Nephron progenitor cell (in vitro differentiated cells): ENCODE measurements around the gene SH3YL1.

Experiments
- DNase-seq: peaks from one replicate; pipeline ENCODE4 v3.0.0; 2021
- H3K27ac Mint-ChIP-seq: 2 replicates; pipeline ENCODE4 v1.8.0; 2021; ENCODE audit warnings: mild to moderate bottlenecking, moderate library complexity, mixed read lengths
- H3K27me3 Mint-ChIP-seq: 2 replicates; pipeline ENCODE4 v1.8.0; 2021; ENCODE audit warnings: mild to moderate bottlenecking, low read depth, mixed read lengths; ENCODE audit not compliant: poor library complexity
- H3K36me3 Mint-ChIP-seq: 2 replicates; pipeline ENCODE4 v1.8.0; 2021; ENCODE audit warnings: low read depth, mixed read lengths
- H3K4me1 Mint-ChIP-seq: 2 replicates; pipeline ENCODE4 v1.8.0; 2021; ENCODE audit warnings: mixed read lengths
- H3K4me3 Mint-ChIP-seq: 2 replicates; pipeline ENCODE4 v1.8.0; 2021; ENCODE audit warnings: mild to moderate bottlenecking, moderate library complexity, mixed read lengths
- H3K9me3 Mint-ChIP-seq: 2 replicates; pipeline ENCODE4 v1.8.0; 2021; ENCODE audit warnings: mild to moderate bottlenecking, moderate library complexity, mixed read lengths
- TF ChIP-seq, protein P1 (sequence below): fragments of 200-600 bp; sonication (generic); IDR thresholded peaks from 2 replicates; pipeline ENCODE4 v1.5.0; 2021; ENCODE audit warnings: antibody characterized with exemption

SH3YL1 gene

DNA sequence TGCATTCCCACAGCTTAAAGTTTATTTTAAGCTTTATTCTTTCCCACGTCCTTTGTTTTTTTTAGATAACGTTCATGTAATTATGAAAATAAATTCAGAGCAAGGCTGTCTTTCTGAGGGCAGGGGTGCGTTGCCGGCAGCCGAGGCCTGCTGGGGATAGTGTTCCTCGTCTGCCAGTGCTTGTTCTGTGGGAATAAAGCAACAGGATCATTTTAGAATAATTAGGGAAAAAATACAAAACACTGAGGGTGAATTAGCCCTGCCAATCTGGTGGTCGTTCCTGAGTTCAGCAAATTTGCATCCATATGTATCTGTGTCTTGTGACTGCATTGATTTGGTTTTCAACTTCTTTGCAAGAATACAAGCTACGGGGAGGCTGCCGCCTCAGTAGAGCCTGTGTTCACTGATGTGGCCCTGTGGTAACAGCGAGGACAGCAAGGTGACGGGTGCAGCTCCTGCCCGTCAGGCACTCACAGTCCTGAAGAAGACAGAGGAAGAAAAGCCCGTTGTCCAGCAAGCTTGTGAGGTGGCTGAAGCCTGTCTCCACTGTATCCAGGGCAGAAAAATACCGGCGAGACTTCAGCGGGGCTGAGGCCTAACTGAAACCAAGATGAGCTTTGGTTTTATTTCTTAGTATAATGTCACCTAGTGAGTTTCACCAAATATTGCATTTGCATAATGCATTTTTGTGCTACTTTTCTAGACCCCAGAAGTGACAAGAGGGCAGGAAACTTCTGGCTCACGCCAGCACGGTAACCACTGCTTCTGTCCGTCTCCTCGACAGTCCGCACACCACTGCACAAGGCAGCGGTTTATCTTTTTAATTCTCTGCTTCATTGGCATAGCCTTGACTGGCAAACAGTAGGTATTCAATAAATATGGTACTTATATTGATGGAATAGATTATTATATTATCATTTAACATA lies 64.5 kb downstream of the SH3YL1 start:
- Mint-ChIP-seq H3K4me3 (no peak overlapping the region), H3K36me3 (no peaks in the 10 kb centered on the region), H3K4me1 (no peaks in the 10 kb centered on the region), H3K27ac (no peak overlapping the region), H3K9me3 (no peaks in the 10 kb centered on the region), H3K27me3 (peaks cover 13% of the 10 kb centered on the region)
- DNase-seq, result no peak
- TF ChIP-seq, protein P1, sequence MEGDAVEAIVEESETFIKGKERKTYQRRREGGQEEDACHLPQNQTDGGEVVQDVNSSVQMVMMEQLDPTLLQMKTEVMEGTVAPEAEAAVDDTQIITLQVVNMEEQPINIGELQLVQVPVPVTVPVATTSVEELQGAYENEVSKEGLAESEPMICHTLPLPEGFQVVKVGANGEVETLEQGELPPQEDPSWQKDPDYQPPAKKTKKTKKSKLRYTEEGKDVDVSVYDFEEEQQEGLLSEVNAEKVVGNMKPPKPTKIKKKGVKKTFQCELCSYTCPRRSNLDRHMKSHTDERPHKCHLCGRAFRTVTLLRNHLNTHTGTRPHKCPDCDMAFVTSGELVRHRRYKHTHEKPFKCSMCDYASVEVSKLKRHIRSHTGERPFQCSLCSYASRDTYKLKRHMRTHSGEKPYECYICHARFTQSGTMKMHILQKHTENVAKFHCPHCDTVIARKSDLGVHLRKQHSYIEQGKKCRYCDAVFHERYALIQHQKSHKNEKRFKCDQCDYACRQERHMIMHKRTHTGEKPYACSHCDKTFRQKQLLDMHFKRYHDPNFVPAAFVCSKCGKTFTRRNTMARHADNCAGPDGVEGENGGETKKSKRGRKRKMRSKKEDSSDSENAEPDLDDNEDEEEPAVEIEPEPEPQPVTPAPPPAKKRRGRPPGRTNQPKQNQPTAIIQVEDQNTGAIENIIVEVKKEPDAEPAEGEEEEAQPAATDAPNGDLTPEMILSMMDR, result no peak

DNA sequence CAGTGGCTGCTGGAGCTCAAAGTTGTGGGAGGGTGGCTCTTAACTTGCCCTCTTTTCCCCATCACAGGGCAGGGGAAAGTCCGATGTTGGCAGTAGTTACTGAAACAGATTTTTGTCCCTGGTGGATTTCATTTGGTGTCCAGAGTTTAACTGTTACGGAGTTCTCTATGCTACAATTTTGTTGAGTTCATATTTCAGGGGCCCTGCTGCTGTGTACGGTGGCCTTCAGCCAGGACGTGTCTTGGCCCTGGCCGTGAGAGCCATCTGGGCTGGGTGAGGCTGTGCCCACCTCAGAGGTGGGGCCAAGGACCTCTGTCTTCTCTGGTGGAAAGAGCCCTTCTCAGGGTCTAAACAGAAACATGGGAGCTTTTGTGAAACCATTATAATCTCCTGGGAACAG lies 67.4 kb downstream of the SH3YL1 start:
- Mint-ChIP-seq H3K9me3 (peaks cover 9% of the 10 kb centered on the region), H3K27me3 (peaks cover 7% of the 10 kb centered on the region), H3K27ac (no peak overlapping the region), H3K36me3 (no peaks in the 10 kb centered on the region), H3K4me1 (no peaks in the 10 kb centered on the region), H3K4me3 (no peak overlapping the region)
- DNase-seq, result no peak
- TF ChIP-seq, protein P1, result no peak

DNA sequence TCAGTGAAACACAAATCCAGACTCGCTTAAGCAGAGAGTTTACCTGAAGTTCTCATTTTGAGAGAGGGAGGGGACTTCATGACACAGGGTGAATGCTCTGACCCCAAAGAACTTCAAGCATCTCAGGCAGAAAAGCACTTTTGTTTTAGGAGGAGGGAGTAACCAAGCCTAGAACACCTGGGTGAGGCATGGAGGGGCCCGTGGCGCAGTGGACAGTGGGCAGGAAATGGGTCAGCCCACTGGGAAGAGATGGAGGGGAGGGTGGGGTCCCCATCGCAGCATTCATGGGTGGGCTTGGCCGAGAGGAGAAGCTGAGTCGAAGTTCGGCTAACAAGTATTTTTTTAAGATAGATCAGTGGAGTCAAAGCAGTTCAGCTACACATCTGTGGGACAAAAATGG lies 67.9 kb downstream of the SH3YL1 start:
- no peak overlapping the region for H3K27ac Mint-ChIP-seq

DNA sequence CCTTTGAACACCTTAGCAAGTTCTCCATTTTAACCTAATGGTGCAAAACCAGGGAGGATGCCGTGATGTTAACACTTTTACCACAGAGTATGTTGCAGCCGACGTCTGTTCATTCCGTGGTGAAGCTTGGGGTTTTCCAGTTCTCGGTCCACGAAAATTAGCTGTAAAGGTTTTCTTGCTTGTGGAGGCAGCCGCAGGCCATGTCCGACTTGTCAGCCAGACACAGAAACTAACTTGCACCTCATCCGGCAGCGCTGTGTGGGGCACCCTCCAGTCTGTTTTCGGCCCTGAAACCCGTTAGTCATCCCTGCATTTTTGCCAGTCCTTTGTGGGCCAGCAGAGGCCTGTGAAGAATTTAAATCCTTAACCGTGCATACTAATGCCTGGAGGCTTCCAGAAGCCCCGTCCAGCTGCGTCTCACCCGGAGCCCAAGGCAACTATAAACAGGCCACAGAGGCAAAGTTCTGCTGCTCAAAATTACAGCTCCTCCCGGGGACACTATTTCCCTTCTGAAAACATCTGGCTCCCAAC lies 70.6 kb downstream of the SH3YL1 start:
- Mint-ChIP-seq H3K27me3 (peaks cover 7% of the 10 kb centered on the region), H3K9me3 (peaks cover 32% of the 10 kb centered on the region), H3K36me3 (no peaks in the 10 kb centered on the region), H3K4me1 (no peaks in the 10 kb centered on the region), H3K27ac (no peak overlapping the region), H3K4me3 (no peak overlapping the region)
- DNase-seq, result no peak
- TF ChIP-seq, protein P1, result no peak

More for the DNA sequence above, 67.9 kb downstream of the SH3YL1 start:
- TF ChIP-seq, protein P1, result no peak
- Mint-ChIP-seq H3K4me1 (no peaks in the 10 kb centered on the region), H3K4me3 (no peak overlapping the region), H3K36me3 (no peaks in the 10 kb centered on the region), H3K9me3 (peaks cover 11% of the 10 kb centered on the region), H3K27me3 (peaks cover 7% of the 10 kb centered on the region)
- no peak for DNase-seq

DNA sequence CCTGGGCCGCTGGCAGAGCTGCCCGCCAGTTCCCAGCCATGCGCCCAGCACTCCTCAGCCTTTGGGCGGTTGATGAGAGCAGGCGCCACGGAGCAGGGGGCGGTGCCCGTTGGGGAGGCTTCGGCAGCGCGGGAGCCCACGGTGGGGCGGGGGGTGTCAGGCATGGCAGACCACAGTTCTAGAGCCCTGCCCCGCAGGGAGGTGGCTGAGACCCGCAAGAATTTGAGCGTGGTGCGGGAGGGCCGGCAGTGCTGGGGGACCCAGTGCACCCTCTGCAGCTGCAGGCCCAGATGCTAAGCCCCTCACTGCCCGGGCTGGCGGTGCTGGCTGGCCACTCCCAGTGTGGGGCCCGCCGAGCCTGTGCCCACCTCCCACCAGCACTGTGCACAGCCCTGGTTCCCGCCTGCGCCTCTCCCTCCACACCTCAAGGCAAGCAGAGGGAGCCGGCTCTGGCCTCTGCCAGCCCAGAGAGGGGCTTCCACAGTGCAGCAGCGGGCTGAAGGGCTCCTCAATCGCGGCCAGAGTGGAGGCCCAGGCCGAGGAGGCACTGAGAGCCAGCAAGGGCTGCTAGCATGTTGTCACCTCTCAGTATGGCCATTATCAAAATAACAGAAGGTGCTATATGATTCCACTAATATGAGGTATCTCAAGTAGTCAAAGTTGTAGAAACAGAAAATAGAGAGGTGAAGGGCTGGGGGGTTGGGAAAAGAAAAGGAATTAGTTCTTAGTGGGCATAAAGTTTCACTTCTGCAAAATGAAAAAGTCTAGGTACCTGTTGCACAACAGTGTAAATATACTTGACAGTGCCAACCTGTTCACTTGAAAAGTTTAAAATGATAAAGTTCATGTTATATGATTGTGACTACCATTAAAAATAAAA lies 72.3 kb downstream of the SH3YL1 start:
- Mint-ChIP-seq H3K4me1 (no peaks in the 10 kb centered on the region), H3K9me3 (peaks cover 47% of the 10 kb centered on the region), H3K4me3 (no peak overlapping the region), H3K36me3 (no peaks in the 10 kb centered on the region), H3K27me3 (peaks cover 7% of the 10 kb centered on the region), H3K27ac (no peak overlapping the region)
- TF ChIP-seq, protein P1, result no peak
- DNase-seq, result no peak
